HCT116 (cell line): Measurements from ENCODE around the gene OR10V1.

Experiments
- CBX3 ChIP-seq: IDR thresholded peaks from 2 replicates; pipeline ENCODE4 v1.6.1; 2012; ENCODE audit warnings: low read depth
- CEBPB ChIP-seq: IDR thresholded peaks from 2 replicates; pipeline ENCODE4 v1.6.1; 2012; ENCODE audit warnings: low read depth
- CTCF ChIP-seq, 3 experiments: fragments of 200-600 bp in 1 of 3; sonication (generic) in 1 of 3; IDR thresholded peaks in 2 of 3; conservative IDR thresholded peaks in 1 of 3; 2 replicates each; pipeline ENCODE4 v1.5.1; 2012 to 2017; ENCODE audit warnings: low read depth in 2 of 3, low read length in 2 of 3, antibody characterized with exemption in 1 of 3, borderline replicate concordance in 1 of 3, control low read depth in 1 of 3, mild to moderate bottlenecking in 1 of 3, mixed read lengths in 1 of 3, mixed run types in 1 of 3, moderate library complexity in 1 of 3; ENCODE audit not compliant: insufficient read depth in 1 of 3
- EZH2phosphoT487 ChIP-seq: fragments of 200-600 bp; IDR thresholded peaks from 2 replicates; pipeline ENCODE4 v1.6.1; 2018; ENCODE audit warnings: antibody characterized with exemption, borderline replicate concordance
- FOSL1 ChIP-seq: IDR thresholded peaks from 2 replicates; pipeline ENCODE4 v1.6.1; 2012; ENCODE audit warnings: low read depth
- POLR2A ChIP-seq: IDR thresholded peaks from 2 replicates; pipeline ENCODE4 v1.7.0; 2011; ENCODE audit warnings: borderline replicate concordance; ENCODE audit not compliant: insufficient read depth, insufficient read length; ENCODE audit errors: extremely low read depth
- POLR2AphosphoS5 ChIP-seq: IDR thresholded peaks from 2 replicates; pipeline ENCODE4 v1.6.1; 2011; ENCODE audit warnings: mild to moderate bottlenecking, low read depth, low read length, moderate library complexity
- TF ChIP-seq, protein P1 (sequence below): IDR thresholded peaks from 2 replicates; pipeline ENCODE4 v1.6.1; 2012; ENCODE audit warnings: low read depth

DNA sequence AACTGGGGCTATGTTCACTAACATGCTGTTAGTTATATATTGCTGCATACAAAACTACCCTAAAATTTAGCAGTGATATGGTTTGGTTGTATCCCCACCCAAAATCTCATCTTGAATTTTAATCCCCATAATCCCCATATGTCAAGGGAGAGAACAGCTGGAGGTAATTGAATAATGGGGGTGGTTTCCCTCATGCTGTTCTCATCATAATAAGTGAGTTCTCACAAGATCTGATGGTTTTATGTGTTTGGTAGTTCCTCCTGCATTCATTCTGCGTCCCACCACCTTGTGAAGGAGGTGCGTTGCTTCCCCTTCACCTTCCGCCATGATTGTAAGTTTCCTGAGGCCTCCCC is 34.9 kb downstream of the OR10V1 start:
- TF ChIP-seq CEBPB, result no peak
- TF ChIP-seq CTCF (IDR thresholded peaks at IDR 0.05 in 2 of 3, conservative IDR thresholded peaks at IDR 0.05 in 1 of 3; ENCODE audit: borderline replicate concordance in 1 of 3, insufficient read depth in 1 of 3, low read depth in 2 of 3, low read length in 2 of 3), result no peak
- no peak for TF ChIP-seq FOSL1
- no peak for TF ChIP-seq POLR2A
- TF ChIP-seq POLR2AphosphoS5, result no peak
- no peak for TF ChIP-seq EZH2phosphoT487
- no peak for TF ChIP-seq CBX3
- TF ChIP-seq, protein P1, sequence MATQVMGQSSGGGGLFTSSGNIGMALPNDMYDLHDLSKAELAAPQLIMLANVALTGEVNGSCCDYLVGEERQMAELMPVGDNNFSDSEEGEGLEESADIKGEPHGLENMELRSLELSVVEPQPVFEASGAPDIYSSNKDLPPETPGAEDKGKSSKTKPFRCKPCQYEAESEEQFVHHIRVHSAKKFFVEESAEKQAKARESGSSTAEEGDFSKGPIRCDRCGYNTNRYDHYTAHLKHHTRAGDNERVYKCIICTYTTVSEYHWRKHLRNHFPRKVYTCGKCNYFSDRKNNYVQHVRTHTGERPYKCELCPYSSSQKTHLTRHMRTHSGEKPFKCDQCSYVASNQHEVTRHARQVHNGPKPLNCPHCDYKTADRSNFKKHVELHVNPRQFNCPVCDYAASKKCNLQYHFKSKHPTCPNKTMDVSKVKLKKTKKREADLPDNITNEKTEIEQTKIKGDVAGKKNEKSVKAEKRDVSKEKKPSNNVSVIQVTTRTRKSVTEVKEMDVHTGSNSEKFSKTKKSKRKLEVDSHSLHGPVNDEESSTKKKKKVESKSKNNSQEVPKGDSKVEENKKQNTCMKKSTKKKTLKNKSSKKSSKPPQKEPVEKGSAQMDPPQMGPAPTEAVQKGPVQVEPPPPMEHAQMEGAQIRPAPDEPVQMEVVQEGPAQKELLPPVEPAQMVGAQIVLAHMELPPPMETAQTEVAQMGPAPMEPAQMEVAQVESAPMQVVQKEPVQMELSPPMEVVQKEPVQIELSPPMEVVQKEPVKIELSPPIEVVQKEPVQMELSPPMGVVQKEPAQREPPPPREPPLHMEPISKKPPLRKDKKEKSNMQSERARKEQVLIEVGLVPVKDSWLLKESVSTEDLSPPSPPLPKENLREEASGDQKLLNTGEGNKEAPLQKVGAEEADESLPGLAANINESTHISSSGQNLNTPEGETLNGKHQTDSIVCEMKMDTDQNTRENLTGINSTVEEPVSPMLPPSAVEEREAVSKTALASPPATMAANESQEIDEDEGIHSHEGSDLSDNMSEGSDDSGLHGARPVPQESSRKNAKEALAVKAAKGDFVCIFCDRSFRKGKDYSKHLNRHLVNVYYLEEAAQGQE, result no peak
